ENCODE results near the gene APRT.

APRT gene

DNA sequence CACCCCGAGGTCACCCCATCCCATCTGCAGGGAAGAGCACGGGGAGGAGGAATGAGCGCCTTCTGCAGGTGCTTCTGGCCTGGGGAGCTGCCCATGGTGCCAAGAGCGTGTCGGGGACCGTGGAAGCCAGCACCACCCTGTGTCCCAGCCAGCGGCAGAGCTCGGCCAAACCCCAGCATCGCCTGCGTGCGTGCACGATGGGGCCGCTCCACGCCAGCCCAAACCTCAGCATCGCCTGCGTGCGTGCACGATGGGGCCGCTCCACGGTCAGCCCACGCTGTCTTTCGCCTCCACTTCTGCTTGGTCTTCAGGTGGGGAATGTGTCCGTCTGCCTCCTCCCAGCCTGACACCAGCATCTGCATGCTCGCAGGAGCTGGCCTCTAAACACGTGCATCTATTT, 31.1 kb upstream of the APRT start:
- no peak for DNase-seq (ENCODE audit: extremely low spot score, insufficient read length, low read depth)
- no peak for FAIRE-seq

DNA sequence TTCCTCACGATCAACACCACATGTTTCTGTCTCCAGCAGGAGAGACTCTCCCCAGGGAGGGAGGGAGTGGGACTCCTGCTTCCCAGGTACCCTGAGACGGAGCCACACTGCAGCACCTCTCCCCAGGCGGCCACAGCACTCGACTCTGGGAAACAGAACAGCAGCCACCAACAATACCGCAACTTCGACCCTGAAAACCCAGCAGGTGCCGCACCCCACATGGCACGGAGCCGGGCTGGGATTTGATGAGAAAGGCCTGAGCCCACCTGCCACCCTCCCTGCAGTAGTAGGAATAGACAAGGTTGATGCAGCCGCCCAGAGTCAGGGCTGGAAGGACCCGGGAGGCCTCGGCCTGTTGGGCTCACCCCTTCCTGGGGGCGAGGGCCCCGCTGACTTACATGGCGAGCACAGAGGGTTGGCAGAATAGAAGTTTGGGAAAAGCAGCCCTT, 30.6 kb upstream of the APRT start:
- no peak for DNase-seq (ENCODE audit: extremely low spot score, insufficient read length, low read depth)
- no peak for FAIRE-seq

DNA sequence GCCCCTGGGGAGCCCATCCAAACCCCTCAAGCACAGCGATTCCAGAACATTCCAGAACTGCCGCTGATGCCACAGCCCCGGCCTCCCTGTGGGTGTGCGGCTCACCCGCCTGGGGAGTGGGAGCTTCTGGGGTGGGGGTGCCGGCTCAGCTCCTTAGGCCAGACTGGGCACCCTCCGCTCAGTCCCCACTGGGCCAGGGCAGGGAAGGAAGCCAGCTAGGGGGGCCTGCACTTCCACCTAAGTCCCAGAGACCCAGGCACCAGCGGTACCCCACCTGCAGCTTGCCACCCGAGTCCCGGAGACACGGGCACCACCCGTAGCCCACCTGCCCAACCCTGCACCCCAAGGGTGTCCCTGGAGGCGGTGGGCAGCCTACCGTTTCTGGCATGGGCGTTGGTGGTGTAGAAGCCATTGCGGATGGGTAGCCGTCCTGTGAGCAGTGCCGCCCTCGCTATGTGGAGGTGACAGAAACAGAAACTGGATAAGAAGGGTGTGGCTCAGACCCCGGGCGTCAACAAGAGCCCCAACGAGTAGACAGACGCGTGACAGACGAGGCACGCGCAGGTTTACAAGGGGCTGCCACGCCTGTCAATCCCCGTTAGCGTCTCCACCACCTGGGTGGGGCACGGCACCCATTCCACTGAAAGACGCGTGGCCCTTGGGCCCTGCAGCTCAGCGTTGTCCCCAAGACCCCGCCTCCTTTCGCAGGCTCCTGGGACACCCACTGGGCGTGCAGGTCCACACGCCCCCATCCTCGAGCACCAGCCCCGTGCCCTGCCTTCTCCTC, 30.0 kb upstream of the APRT start:
- no peak for FAIRE-seq
- DNase-seq (ENCODE audit: extremely low spot score, insufficient read length, low read depth): no peak

DNA sequence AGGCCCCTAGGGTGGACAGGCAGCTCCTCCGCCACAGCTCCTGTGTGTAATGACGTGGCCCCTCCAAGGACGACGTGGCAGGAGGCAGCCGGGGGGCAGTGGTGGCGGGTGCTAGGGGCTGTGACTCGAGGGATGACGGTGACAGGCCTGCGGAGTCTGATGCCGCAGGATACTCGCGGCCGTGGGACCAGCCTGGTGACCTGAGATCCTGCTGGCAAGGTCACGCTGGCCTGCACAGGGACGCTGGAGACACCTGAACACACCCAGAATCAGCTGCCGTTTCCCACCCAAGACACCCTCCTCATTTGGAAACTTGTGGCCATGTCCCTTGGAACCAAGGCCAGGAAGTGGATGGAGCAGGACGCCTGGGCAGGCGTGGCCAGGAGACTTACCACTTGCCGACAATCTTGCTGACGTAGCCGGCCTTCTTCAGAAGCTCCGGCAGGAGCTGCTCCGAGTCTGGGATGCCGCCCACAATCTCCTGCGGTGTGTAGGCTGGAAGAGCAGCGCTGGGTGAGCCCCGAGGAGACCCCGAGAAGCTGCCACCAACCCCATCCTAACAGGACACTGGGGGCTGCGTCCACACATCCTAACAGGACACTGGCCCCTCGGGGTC, 29.0 kb upstream of the APRT start:
- FAIRE-seq: no peak
- DNase-seq (ENCODE audit: extremely low spot score, insufficient read length, low read depth): no peak

DNA sequence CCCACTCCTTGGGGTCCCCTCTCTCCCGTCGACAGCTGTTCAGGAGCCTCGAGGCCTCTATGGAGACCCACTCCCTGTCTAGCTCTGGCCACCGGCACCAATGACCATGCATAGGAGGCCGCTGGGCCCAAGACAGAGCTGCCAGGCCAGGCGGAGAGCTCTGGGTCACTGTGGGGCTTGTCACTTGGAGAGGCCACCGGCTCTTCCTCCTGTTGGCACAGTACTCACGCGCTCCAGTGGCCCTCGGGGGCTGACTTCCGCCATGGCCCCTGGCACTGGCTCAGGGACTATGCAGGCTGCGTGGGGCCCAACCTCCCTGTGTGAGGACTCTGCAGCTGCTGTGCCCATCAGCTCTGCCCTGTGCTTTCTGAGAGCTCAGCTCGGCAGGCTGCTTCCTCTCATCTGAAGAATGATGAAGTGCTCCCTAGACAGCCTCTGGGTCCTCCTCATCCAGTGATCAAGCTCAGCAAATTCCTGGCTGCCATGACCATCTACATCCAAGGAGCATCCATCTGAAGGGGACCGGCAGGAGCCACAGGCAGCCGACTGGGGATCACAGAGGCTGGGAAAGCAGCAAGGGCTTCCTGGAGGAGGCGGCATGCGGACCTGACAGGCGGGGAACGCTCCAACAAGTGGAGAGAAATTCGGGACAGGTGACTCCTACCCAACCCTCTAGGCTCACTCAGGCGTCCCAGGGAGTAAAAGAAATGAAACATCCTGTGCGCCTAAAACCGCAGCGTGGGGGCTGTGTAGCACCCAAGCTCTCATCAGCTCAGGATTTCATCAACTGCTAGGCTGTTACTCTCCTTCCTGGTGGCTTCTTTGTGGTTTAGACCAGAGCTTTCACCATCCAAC, 28.2 kb upstream of the APRT start:
- DNase-seq (ENCODE audit: extremely low spot score, insufficient read length, low read depth) (no peak), FAIRE-seq (no peak)

DNA sequence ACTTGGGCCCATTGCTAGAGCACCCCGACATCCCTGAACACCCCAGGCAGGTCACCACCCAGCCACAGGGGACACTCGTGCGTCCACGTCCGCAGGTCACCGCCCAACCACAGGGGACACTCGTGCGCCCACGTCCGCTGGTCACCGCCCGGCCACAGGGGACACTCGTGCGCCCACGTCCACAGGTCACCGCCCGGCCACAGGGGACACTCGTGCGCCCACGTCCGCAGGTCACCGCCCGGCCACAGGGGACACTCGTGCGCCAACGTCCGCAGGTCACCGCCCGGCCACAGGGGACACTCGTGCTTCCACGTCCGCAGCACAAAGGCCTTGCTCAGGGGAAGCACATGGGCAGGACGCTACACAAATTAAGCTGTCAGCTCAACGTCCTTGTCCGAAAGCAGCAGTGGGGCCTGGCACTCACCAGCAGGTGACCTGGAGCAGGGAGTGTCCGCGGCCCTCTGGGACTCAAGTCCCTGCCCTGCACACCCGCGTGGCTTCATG, 27.4 kb upstream of the APRT start:
- FAIRE-seq: no peak
- DNase-seq (ENCODE audit: extremely low spot score, insufficient read length, low read depth): no peak

DNA sequence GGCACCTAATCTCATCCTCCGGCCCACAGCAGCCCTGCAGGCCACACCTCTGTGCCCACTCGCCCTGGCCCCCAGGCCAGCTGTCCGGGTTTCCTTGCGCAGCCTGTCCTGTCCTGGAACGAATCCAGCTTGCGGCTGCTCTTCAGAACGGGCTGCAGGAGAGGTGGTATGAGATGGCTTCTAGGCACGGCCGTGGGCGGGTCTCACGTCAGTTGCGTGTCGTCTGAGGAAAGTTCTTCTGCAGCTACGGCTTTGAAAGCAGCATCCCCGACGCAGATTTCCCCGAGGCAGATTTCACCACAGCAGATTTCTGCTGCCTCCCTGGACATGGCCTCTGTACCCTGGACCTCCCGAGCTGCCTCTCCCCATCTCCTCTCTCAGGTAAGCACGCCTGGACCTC, 26.8 kb upstream of the APRT start:
- FAIRE-seq (no peak), DNase-seq (ENCODE audit: extremely low spot score, insufficient read length, low read depth) (no peak)

DNA sequence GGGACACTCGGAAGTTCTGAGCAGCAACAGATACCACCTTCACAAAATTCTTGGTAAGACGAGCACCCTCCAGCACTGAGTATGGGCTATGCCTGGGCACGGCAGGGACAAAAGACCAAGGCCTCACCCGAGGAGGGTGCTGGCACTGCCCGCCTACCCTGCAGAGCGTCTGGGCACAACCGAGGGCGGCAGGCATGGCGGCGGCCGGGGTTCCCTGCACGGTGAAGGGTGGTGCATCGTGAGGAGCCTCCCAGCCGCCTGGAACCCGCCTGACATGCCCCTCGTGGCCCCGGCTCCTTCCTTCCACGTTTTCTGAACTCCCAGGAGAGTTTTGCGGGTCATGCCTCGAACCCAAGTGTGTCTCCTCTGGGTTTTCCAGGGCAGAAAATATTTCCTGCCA, 26.1 kb upstream of the APRT start:
- no peak for DNase-seq (ENCODE audit: extremely low spot score, insufficient read length, low read depth)

DNA sequence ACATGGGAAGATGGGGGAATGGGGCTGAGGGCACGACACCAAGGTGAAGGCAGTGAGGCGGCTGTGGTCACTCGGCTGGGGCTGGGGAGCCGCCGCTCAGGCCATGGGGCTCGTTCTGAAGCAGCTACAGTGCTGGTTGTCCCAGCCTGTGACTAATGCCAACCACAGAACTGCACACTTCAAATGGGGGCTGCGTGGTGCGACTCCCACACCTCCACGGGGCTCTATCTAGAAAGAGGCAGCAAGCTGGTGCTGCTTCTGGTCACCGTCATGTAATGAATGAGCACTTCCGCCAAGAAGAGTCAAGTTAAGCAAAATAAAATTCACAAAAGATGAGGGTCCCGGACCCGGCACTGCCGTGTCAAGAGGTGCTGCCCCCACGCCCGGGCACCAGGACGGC, 25.1 kb upstream of the APRT start:
- FAIRE-seq (no peak), DNase-seq (ENCODE audit: extremely low spot score, insufficient read length, low read depth) (no peak)

More for the DNA sequence above, 26.1 kb upstream of the APRT start:
- no peak for FAIRE-seq

DNA sequence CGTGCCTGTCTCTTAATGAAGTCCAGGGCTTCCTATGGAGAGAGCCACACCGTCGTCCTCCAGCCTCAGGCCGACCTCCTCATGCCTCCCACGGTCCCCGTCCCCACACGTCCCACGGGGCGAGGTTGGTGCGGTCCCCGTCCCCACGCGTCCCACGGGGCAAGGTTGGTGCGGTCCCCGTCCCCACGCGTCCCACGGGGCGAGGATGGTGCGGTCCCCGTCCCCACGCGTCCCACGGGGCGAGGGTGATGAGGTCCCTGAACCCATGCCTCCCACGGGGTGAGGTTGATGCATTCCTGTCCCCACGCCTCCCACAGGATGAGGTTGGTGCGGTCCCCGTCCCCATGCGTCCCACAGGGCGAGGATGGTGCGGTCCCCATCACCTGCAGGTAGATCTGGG, 24.1 kb upstream of the APRT start:
- FAIRE-seq (no peak), DNase-seq (ENCODE audit: extremely low spot score, insufficient read length, low read depth) (no peak)

DNA sequence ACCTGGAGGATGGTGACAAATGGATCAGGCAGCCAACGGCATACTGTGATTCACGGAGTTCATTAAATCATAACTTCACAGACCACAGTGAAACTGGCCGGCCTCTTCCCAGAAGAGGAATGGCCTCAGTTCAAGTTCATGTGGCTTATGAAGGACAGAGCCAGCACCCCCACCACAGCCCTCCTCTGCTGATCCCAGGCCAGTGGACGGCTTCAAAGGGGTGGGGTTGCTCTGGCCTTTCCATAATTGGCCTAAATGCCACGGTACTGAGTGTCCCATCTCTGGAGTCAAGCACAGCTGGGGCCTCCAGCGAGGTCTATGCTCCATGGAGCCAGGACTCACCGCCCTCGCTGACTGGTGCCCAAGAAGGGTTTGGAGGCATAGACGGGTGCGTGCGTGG, 23.7 kb upstream of the APRT start:
- DNase-seq (ENCODE audit: extremely low spot score, insufficient read length, low read depth) (no peak), FAIRE-seq (no peak)

DNA sequence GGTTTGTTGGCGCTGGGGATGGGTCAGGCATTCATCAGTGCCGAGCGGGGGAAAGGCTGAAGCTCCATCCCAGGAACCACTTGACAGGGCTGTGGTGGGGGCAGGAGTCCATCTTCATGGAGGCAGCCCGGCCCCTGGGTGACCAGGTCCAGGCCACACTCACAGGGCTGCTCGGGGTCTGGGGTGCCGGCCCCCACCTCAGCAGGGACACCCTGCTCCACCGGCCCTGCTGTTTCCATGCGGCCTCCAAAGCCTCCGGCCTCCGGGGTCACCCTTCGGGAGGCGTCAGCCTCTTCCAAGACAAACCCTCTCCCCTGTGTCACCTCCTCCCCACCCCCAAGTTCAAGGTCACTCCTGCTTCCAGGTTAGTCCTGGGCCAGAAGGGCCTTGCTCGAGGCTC, 22.9 kb upstream of the APRT start:
- DNase-seq (ENCODE audit: extremely low spot score, insufficient read length, low read depth) (no peak), FAIRE-seq (no peak)

DNA sequence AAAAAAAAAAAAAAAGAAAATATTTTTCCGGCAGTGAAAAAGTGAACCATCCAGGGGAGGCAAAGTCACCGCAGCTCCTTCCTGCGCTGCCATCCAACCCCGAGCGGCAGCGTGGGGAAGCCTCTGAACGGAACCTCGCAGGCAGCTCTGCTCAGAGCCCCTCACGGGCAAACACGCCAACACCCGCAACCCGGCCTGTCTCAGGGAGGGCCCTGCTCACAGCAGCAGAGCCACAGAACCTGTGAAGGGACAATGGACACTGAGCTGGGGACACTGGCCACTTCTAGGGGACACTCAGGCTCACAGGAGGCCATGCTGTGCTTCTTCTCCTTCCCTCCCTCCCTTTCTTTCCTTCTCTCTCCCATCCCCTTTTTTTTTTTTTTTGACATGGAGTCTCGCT, 21.4 kb upstream of the APRT start:
- DNase-seq (ENCODE audit: extremely low spot score, insufficient read length, low read depth): no peak
- no peak for FAIRE-seq

DNA sequence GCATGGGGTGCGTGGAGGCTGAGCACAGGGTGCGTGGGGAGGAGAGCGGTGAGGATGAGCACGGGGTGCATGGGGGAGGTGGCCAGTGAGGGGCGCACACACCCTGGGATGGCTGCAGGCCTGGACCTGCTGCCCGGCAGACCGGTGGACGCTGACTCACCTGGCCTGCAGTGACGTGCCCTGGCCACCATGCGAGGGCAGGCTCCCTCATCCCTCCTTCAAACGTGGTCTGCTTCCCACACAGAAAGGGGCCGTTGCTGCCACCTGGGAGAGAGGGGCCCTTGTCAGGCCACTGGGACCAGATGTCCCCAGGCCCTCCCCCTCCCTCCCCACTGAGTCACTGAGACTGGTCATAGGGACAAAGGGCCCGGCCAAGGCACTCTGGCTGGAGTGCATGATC, 20.1 kb upstream of the APRT start:
- DNase-seq (ENCODE audit: extremely low spot score, insufficient read length, low read depth) (no peak), FAIRE-seq (no peak)

DNA sequence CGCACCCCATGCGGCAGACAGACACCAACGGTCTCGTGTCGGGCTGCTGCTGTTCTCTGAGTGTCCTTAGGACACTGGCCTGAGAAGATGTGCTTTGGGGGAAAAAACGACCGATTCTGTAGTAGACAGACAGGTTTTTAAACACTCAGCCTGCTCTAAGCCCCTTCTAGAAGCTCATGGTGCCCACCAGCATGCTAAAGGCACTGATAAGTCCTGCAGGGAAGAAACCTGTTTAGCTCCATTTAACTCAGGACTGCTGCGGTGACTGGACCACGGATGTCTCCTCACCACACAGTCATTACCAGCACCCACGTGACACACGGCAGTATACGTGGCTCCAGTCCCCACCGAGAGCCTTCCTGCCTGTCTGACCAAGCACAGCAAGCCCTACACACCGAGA, 19.1 kb upstream of the APRT start:
- DNase-seq (ENCODE audit: extremely low spot score, insufficient read length, low read depth): no peak
- FAIRE-seq: no peak

DNA sequence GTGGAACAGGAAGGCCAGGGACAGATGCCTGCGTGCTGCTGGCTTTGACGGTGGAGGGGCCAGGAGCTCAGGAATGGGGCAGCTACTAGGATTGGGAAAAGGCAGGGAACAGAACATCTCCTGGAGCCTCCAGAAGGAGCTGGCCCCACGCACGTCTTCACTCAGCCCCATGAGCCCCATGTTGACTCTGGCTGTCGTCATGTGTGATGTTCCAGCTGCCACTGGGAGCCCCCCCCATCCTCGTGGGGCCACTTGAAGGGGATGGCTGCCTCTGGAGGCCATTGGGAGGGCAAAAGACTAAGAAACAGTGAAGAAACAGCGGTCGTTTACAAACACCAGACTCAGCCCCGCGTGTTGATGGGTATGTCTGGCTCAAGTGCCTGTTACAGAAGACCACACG, 18.5 kb upstream of the APRT start:
- FAIRE-seq (no peak), DNase-seq (ENCODE audit: extremely low spot score, insufficient read length, low read depth) (no peak)

DNA sequence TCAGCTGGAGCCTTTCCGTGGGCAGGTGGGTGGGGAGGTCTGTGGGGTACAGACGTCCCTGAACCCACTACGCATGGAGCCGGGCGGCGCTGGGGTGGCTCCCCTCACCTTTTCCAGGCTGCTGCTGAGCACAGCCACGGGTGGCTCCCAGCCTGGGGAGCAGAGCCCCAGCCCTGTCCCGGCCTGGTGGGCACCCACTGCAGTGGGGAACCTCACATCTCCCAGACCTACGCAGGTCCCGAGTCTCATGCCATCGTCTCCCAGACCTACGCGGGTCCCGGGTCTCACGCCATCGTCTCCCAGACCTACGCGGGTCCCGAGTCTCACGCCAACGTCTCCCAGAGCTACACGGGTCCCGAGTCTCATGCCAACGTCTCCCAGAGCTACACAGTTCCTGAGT, 17.0 kb upstream of the APRT start:
- no peak for FAIRE-seq

DNA sequence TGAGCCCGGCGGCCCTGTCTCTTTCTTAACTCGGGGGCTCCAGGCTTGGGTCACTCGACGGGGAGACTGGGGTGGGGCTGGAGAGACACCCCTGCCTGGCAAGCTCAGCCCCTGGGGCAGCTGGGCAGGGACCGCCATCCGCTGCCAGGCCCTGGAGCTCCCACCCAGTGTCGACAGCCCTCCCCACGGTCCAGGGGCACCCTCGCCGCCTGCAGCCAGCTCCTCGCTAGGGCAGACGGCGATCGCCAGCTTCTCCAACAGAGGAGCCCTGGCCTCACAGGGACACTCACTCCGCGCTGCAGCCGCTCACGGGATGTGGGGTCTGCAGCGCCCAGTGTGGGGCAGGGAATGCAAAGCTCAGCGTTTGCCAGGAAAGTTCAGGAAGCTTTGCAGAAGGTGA, 16.0 kb upstream of the APRT start:
- no peak for DNase-seq (ENCODE audit: extremely low spot score, insufficient read length, low read depth)
- FAIRE-seq: no peak

More for the DNA sequence above, 17.0 kb upstream of the APRT start:
- DNase-seq (ENCODE audit: extremely low spot score, insufficient read length, low read depth): no peak

DNA sequence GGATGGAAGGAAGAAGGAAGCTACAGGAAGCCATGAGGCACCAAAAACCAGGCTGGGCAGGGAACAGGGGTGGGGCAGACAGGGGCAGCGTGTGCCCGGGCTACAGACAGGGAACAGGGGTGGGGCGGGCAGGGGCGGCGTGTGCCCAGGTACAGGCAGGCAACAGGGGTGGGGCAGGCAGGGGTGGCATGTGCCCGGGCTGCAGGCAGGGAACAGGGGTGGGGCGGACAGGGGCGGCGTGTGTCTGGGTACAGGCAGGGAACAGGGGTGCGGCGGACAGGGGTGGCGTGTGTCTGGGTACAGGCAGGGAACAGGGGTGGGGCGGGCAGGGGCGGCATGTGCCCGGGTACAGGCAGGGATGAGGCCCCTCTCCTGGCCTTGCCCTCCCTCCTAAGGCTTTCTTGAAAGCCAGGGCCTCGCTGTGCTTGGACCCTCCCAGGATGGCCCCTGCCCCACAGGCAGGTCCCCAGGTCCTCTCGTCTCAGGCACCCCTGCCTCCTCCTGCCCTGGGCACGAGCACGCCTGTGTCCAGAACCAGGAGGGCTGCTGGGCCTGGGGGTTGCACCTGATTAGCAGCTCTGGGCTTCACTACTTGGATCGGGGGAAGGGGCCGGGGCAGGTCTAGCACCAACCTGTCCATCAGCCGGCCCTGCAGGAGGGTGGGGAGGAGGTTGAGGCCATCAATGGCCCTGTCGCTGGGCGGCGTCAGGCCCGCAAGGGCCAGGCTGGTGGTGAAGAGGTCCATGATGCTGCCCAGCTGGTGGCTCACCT, 14.5 kb upstream of the APRT start:
- FAIRE-seq (no peak), DNase-seq (ENCODE audit: extremely low spot score, insufficient read length, low read depth) (no peak)

DNA sequence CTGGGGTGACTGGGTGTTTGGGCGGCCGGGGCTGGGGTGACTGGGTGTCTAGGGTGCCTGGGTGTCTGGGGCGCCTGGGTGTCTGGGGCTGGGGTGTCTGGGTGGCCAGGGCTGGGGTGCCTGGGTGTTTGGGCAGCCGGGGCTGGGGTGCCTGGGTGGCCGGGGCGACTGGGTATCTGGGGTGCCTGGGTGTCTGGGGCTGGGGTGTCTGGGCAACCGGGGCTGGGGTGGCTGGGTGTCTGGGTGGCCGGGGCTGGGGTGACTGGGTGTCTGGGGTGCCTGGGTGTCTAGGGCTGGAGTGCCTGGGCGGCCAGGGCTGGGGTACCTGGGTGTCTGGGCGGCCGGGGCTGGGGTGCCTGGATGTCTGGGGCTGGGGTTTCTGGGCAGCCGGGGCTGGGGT, 13.4 kb upstream of the APRT start:
- FAIRE-seq: no peak

More for the DNA sequence above, 13.4 kb upstream of the APRT start:
- DNase-seq (ENCODE audit: extremely low spot score, insufficient read length, low read depth): no peak
